ENCODE data around the gene TMPRSS6.

Gene TMPRSS6

GRCh38 chr22:37053310-37054055 is 56.0 kb downstream of the TMPRSS6 start:
- TF ChIP-seq CTCF (conservative IDR thresholded peaks at IDR 0.05; ENCODE audit: low read depth, low read length): no peak
- DNase-seq (ENCODE audit: low read depth): no peak
- no peak overlapping the region for H3K4me3 ChIP-seq (ENCODE audit: low read length)

- no peak for DNase-seq (ENCODE audit: low read depth)
- peak overlapping the region; percentile 55 for H3K4me3 ChIP-seq (ENCODE audit: low read length)
- TF ChIP-seq CTCF (conservative IDR thresholded peaks at IDR 0.05; ENCODE audit: low read depth, low read length): no peak
Measured at GRCh38 chr22:37052386-37053309, 56.9 kb downstream of the TMPRSS6 start.

DNA sequence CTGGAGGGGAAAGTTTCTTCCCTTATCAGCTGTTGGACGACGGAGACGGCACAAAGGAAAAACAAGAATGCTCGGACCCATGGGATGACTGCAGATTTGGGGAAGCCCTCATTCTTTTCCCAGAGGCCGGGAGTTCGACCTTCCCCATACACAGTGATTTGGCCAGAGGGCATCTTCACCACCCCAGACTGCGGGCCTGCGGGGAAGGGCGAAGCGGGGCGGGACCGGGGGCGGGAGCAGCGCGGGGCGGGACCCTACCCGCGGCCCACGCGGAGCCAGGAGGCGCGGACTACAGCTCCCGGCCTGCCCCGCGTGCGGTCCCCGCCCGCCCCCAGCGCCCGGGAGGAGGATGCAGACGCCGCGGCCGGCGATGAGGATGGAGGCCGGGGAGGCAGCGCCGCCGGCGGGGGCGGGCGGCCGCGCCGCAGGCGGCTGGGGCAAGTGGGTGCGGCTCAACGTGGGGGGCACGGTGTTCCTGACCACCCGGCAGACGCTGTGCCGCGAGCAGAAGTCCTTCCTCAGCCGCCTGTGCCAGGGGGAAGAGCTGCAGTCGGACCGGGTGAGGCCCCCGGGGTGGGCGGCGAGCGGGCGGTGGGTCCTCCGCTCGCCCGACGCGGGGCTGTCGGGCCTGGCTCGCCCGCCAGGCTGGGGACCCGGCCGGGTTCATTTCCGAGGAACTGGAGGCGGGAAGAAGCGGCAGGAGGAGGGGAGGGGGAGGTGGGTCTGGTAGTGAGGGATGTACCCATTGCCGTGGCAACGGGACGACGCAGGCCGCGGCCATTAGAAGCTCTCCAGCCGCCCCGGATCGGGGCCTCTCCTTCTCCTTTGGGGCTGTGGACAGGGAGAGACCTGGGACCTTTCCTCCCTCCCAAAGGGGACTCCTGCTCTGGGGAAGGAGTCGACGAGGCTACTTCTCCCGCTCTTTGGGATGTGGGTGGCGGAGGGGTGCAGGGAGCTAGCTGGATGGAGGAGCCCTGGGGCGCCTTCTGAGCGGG is 57.8 kb downstream of the TMPRSS6 start, which contains the start of gene KCTD17:
Gene KCTD17 (plus strand): TSS at position 352 of the 995 bp plus-strand sequence. CDS start 19 bp downstream, at position 371.
- TF ChIP-seq CTCF (conservative IDR thresholded peaks at IDR 0.05; ENCODE audit: low read depth, low read length): no peak
- no peak for DNase-seq (ENCODE audit: low read depth)
- peak within 1 kb of the TSS; percentile 55 for H3K4me3 ChIP-seq (ENCODE audit: low read length)

- H3K4me3 ChIP-seq (ENCODE audit: low read length): no peak overlapping the region
- DNase-seq (ENCODE audit: low read depth): no peak
- no peak for TF ChIP-seq CTCF (conservative IDR thresholded peaks at IDR 0.05; ENCODE audit: low read depth, low read length)
Measured at GRCh38 chr22:37050913-37051312, 58.6 kb downstream of the TMPRSS6 start.

GRCh38 chr22:37049224-37049623 is 60.3 kb downstream of the TMPRSS6 start:
- no peak for TF ChIP-seq CTCF (conservative IDR thresholded peaks at IDR 0.05; ENCODE audit: low read depth, low read length)
- no peak overlapping the region for H3K4me3 ChIP-seq (ENCODE audit: low read length)
- DNase-seq (ENCODE audit: low read depth): no peak

DNA sequence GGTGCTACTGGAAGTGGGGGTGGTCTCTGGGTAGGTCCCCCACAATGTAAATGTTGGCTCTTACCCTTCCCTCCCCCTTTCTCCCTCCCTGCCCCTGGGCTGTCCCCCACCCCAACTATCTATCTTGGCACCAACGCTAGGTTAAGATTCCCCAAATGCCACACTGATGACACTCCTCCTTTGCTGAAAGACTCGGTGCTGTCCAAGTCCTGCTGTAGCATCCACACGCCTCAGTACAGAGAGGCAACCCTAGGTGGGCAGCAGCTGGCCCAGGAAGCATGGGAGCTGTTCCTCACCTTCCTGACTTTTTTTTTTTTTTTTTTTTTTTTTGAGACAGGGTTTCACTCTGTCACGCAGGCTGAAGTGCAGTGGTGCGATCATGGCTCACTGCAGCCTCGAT is 61.4 kb downstream of the TMPRSS6 start:
- no peak overlapping the region for H3K4me3 ChIP-seq (ENCODE audit: low read length)
- no peak for TF ChIP-seq CTCF (conservative IDR thresholded peaks at IDR 0.05; ENCODE audit: low read depth, low read length)
- DNase-seq (ENCODE audit: low read depth): no peak
